K562 (cell line): ENCODE measurements around the gene CRYAA. TPM values are rescaled to one million over a fixed set of nuclear protein-coding genes. Genes with fewer than 3 reads are reported as not detected.

Experiments used
- ATAC-seq: fragments of 200-7000 bp; cut with Tn5 transposase; 3 replicates; pipeline ENCODE4 v1.9.1; 2020; ENCODE audit warnings: moderate library complexity
- BruUV-seq: library from RNA; stranded (reverse); fragments of 400-500 nt; replicated peaks from 2 replicates; lab custom pipeline; 2021; lab: Mats Ljungman, UMichigan
- CTCF ChIA-PET: fragments of 300-600 bp; formaldehyde crosslinking; extraction: SDS; loops from one replicate; lab custom pipeline; 2021; ENCODE audit warnings: low intra/inter-chr PET ratio; lab: Yijun Ruan, JAX
- POLR2A ChIA-PET: fragments of 300-600, 350-650 bp; sonication (Branson Sonifier 250); formaldehyde crosslinking; extraction: SDS; loops from one replicate; lab custom pipeline; 2021; ENCODE audit warnings: antibody characterized with exemption, inconsistent platforms; lab: Yijun Ruan, JAX
- DNase-seq, 4 experiments: peaks; one replicate each; pipeline versions ENCODE4 v3.0.0 to v3.0.0-alpha.2; 2011 to 2018; ENCODE audit warnings: low spot score in 3 of 4, mixed read lengths in 3 of 4; ENCODE audit errors: extremely low read depth in 1 of 4
- FAIRE-seq: peaks from 2 replicates; lab custom pipeline; 2011; peaks lifted over from hg19 to GRCh38; lab: Jason Lieb, UNC
- H2AFZ ChIP-seq: 2 replicates; pipeline ENCODE4 v1.6.0; 2011; ENCODE audit warnings: low read depth, low read length, control low read depth, inconsistent platforms
- H3K27ac ChIP-seq: fragments of 200-600 bp; 3 replicates; pipeline ENCODE4 v1.8.0; 2011; ENCODE audit warnings: low read depth, mild to moderate bottlenecking, control low read depth, inconsistent platforms, low read length, moderate library complexity, mixed read lengths; ENCODE audit errors: extremely low read depth
- H3K27me3 ChIP-seq, 2 experiments: fragments of 300-600 bp in 1 of 2; 2 replicates in 1 of 2; 3 replicates in 1 of 2; pipeline versions ENCODE4 v1.6.0 to v1.8.0; 2011; ENCODE audit warnings: inconsistent platforms in 2 of 2, low read length in 2 of 2, mild to moderate bottlenecking in 1 of 2, mixed read lengths in 1 of 2, moderate library complexity in 1 of 2; ENCODE audit not compliant: control insufficient read depth in 2 of 2, insufficient read depth in 2 of 2
- H3K36me3 ChIP-seq: fragments of 300-600 bp; 3 replicates; pipeline ENCODE4 v1.8.0; 2011; ENCODE audit warnings: mild to moderate bottlenecking, low read length, inconsistent platforms; ENCODE audit not compliant: control insufficient read depth, insufficient read depth
- H3K4me1 ChIP-seq, 2 experiments: fragments of 200-600 bp in 1 of 2; replicated peaks in 1 of 2; 2 replicates in 1 of 2; 3 replicates in 1 of 2; pipeline versions ENCODE4 v1.5.1 to v1.8.0; 2011; ENCODE audit warnings: inconsistent platforms in 2 of 2, low read length in 2 of 2, mild to moderate bottlenecking in 1 of 2, mixed read lengths in 1 of 2, moderate library complexity in 1 of 2; ENCODE audit not compliant: control insufficient read depth in 2 of 2, insufficient read depth in 2 of 2
- H3K4me2 ChIP-seq: 2 replicates; pipeline ENCODE4 v1.6.1; 2011; ENCODE audit warnings: low read length, control low read depth, inconsistent platforms, mixed read lengths; ENCODE audit not compliant: insufficient read depth
- H3K4me3 ChIP-seq: fragments of 200-600 bp; sonication (generic), shearing (Covaris generic); 2 replicates; pipeline ENCODE4 v1.5.1; 2016; ENCODE audit warnings: control low read depth, inconsistent platforms
- H3K79me2 ChIP-seq: fragments of 200-600 bp; 3 replicates; pipeline ENCODE4 v1.8.0; 2011; ENCODE audit warnings: low read length, inconsistent platforms; ENCODE audit not compliant: control insufficient read depth, insufficient read depth
- H3K9ac ChIP-seq, 2 experiments: 2 replicates each; pipeline versions ENCODE4 v1.6.0 to v1.6.1; 2011; ENCODE audit warnings: low read depth in 2 of 2, low read length in 2 of 2, control low read depth in 1 of 2, inconsistent platforms in 1 of 2, mild to moderate bottlenecking in 1 of 2, mixed read lengths in 1 of 2; ENCODE audit not compliant: insufficient read depth in 1 of 2
- H3K9me1 ChIP-seq: one replicate; pipeline ENCODE4 v1.6.0; 2011; ENCODE audit warnings: inconsistent platforms, mild to moderate bottlenecking, low read length, moderate library complexity; ENCODE audit not compliant: control insufficient read depth, insufficient read depth
- H3K9me3 ChIP-seq: replicated peaks from 2 replicates; pipeline ENCODE4 v1.5.1; 2011; ENCODE audit warnings: low read depth, low read length, inconsistent platforms; ENCODE audit not compliant: control insufficient read depth, insufficient read depth
- H4K20me1 ChIP-seq: replicated peaks from 2 replicates; pipeline ENCODE4 v1.6.1; 2011; ENCODE audit warnings: low read length, inconsistent platforms, mixed read lengths; ENCODE audit not compliant: control insufficient read depth, insufficient read depth
- ESRRB ChIP-seq: fragments of 250-450 bp; sonication (Bioruptor Pico); IDR thresholded peaks from 2 replicates; pipeline ENCODE4 v1.5.0; 2020; ENCODE audit warnings: mild to moderate bottlenecking, moderate library complexity, borderline replicate concordance
- GTF2B ChIP-seq: IDR thresholded peaks from 2 replicates; pipeline ENCODE4 v1.6.1; 2011; ENCODE audit not compliant: insufficient read length; ENCODE audit errors: extremely low read depth
- HNRNPLL ChIP-seq: fragments of 200-400 bp; formaldehyde crosslinking; IDR thresholded peaks from 2 replicates; pipeline ENCODE4 v1.6.1; 2017; ENCODE audit warnings: low read length, low read depth, mild to moderate bottlenecking; ENCODE audit not compliant: poor library complexity, severe bottlenecking
- IRF1 ChIP-seq: sonication (generic); formaldehyde crosslinking; IDR thresholded peaks from 2 replicates; pipeline ENCODE4 v1.8.0; 2022; ENCODE audit warnings: missing genetic modification reagents, mild to moderate bottlenecking, borderline replicate concordance
- PHF20 ChIP-seq: fragments of 450-650 bp; IDR thresholded peaks from 2 replicates; pipeline ENCODE4 v1.6.1; 2018; ENCODE audit not compliant: partially characterized antibody
- TARDBP ChIP-seq: fragments of 450-650 bp; IDR thresholded peaks from 2 replicates; pipeline ENCODE4 v1.6.1; 2016
- TRIM28 ChIP-seq: fragments of 450-650 bp; IDR thresholded peaks from 2 replicates; pipeline ENCODE4 v1.6.1; 2017
- ZEB2 ChIP-seq: fragments of 450-650 bp; IDR thresholded peaks from 2 replicates; pipeline ENCODE4 v1.6.1; 2016
- ZNF280A ChIP-seq: fragments of 450-650 bp; IDR thresholded peaks from 2 replicates; pipeline ENCODE4 v1.6.1; 2018; ENCODE audit warnings: mild to moderate bottlenecking, low read depth; ENCODE audit not compliant: partially characterized antibody
- ZNF280B ChIP-seq: fragments of 250-450 bp; sonication (Bioruptor Pico); IDR thresholded peaks from 2 replicates; pipeline ENCODE4 v1.5.1; 2021; ENCODE audit warnings: mild to moderate bottlenecking
- WGBS: fragments of 100-300 bp; shearing (Covaris generic); methylation state at CpG from one replicate; pipeline ENCODE4 v1.1.6; 2016; ENCODE audit warnings: low coverage, mixed read lengths; ENCODE audit not compliant: insufficient coverage; ENCODE audit errors: missing lambda C conversion rate; 5-methylcytosine and 5-hydroxymethylcytosine counted together
- in situ Hi-C: fragments of 300-500 bp; cut with MboI; formaldehyde crosslinking; loops from 4 replicates; pipeline ENCODE4 v1.15.0; 2018; ENCODE audit warnings: inconsistent platforms, mixed read lengths
- intact Hi-C: fragments of 100-400 bp; cut with micrococcal nuclease; formaldehyde crosslinking; loops from 2 replicates; pipeline ENCODE4 v1.14.2; 2022
- polyA plus RNA-seq, 8 experiments: library from polyadenylated mRNA; depleted of rRNA in 4 of 8; stranded (reverse) in 5 of 8; unstranded in 3 of 8; fragments of >200 nt; fragmentation: Nextera tagmentation in 2 of 8; fragmentation: Illumina TruSeq in 1 of 8; extraction: Ambion mirVana in 2 of 8; extraction: Trizol in 1 of 8; gene quantifications; 2 replicates each; pipeline versions ENCODE4 v1.2.1 to v1.2.3, GENCODE V29; 2011 to 2014; ENCODE audit warnings: inconsistent platforms in 1 of 8, missing spikeins in 1 of 8
- total RNA-seq, 7 experiments: library from RNA; depleted of rRNA in 6 of 7; stranded (reverse); fragments of >200 nt in 6 of 7; fragmentation: Illumina TruSeq in 2 of 7; extraction: Trizol in 2 of 7; gene quantifications; 2 replicates each; pipeline versions ENCODE4 v1.2.1 to v1.2.3, GENCODE V29; 2011 to 2021; ENCODE audit warnings: low replicate concordance in 1 of 7

Gene CRYAA
- total and polyA plus RNA-seq, 9 of the 15 experiments (the other 6 are each of a cell fraction or from before 2014, with no cell fraction given) = not detected

GRCh38 chr21:43198376-43198775 is 29.6 kb downstream of the CRYAA start:
- Histone ChIP-seq H2AFZ (no peak overlapping the region), H3K9me1 (no peaks in the 10 kb centered on the region), H3K27ac (no peak overlapping the region), H3K4me1 (peaks cover 0 to 10% of the 10 kb centered on the region in 2 experiments; a peak in 1 of 5 replicates), H3K27me3 (peaks cover 22 to 36% of the 10 kb centered on the region in 2 experiments), H3K36me3 (no peaks in the 10 kb centered on the region), H3K9me3 (peaks cover 5% of the 10 kb centered on the region; the same call in 1 of the 2 replicates), H4K20me1 (no peaks in the 10 kb centered on the region), H3K9ac (no peak overlapping the region), H3K4me3 (no peak overlapping the region), H3K79me2 (no peaks in the 10 kb centered on the region), H3K4me2 (no peak overlapping the region)
- no peak for ATAC-seq
- no peak for FAIRE-seq
- in situ Hi-C loops = no loop called here
- ChIA-PET CTCF (no interaction called here), POLR2A (interaction anchor here (0.8 kb wide), 1 partner anchor 123 kb away, joined by 3 read pairs; no protein-coding TSS in a partner anchor)
- TF ChIP-seq ZNF280B (CRISPR knock-in tag) (0 out of 2 replicates have a peak, but pooled peaks have one; percentile 36), TARDBP (no peak), GTF2B (no peak), TRIM28 (peak; percentile 59; the same call in 1 of the 2 replicates), HNRNPLL (no peak), ESRRB (CRISPR knock-in tag) (no peak), ZEB2 (0 out of 2 replicates have a peak, but pooled peaks have one; percentile 31), IRF1 (CRISPR knock-in tag) (no peak), PHF20 (no peak), ZNF280A (peak; percentile 60)
- 0% methylated on average over 2 of the region's 2 CpGs for WGBS
- intact Hi-C loops = no loop called here
- no peak for DNase-seq
- BruUV-seq = no TSS peak
